Kidney (tissue), 14 donors: ENCODE measurements around the gene CLDN6. TPM values are rescaled to one million over a fixed set of nuclear protein-coding genes. Genes with fewer than 3 reads are reported as not detected.
"Not testable (repeated sequence)": the region's sequence is repeated elsewhere in the genome, so short reads cannot be mapped to it uniquely, and the experiment has no call there.

Source experiments
- DNase-seq, 5 donors: peaks; one replicate each; pipeline ENCODE4 v3.0.0-alpha.2; 2013 to 2020
- FAIRE-seq: peaks from 2 replicates; lab custom pipeline; 2012; peaks lifted over from hg19 to GRCh38; lab: Jason Lieb, UNC
- H3K27ac ChIP-seq, 2 donors: one replicate each; pipeline ENCODE4 v1.7.0; 2013; ENCODE audit warnings: low read depth in 2 of 2, low read length in 2 of 2, inconsistent platforms in 1 of 2
- H3K27me3 ChIP-seq: one replicate; pipeline ENCODE4 v1.7.1; 2013; ENCODE audit warnings: low read length, inconsistent platforms; ENCODE audit not compliant: control insufficient read depth, insufficient read depth
- H3K36me3 ChIP-seq, 3 donors: one replicate each; pipeline versions ENCODE4 v1.7.0 to v1.7.1; 2013; ENCODE audit warnings: low read length in 3 of 3, control low read depth in 1 of 3, inconsistent platforms in 1 of 3; ENCODE audit not compliant: insufficient read depth in 3 of 3, control insufficient read depth in 2 of 3
- H3K4me1 ChIP-seq, 3 donors: one replicate each; pipeline versions ENCODE4 v1.7.0 to v1.7.1; 2013; ENCODE audit warnings: low read length in 3 of 3, inconsistent platforms in 1 of 3, low read depth in 1 of 3; ENCODE audit not compliant: control insufficient read depth in 2 of 3, insufficient read depth in 2 of 3
- H3K4me3 ChIP-seq, 3 donors: one replicate each; pipeline versions ENCODE4 v1.7.0 to v1.8.1; 2013; ENCODE audit warnings: low read length in 3 of 3, control low read depth in 1 of 3, inconsistent platforms in 1 of 3
- H3K9ac ChIP-seq, 3 donors: one replicate each; pipeline versions ENCODE4 v1.7.0 to v1.7.1; 2013; ENCODE audit warnings: low read length in 3 of 3, control low read depth in 1 of 3, inconsistent platforms in 1 of 3
- H3K9me3 ChIP-seq, 3 donors: one replicate each; pipeline versions ENCODE4 v1.7.0 to v1.7.1; 2013; ENCODE audit warnings: low read length in 3 of 3, control low read depth in 1 of 3, inconsistent platforms in 1 of 3; ENCODE audit not compliant: control insufficient read depth in 2 of 3, insufficient read depth in 1 of 3
- CTCF ChIP-seq: IDR thresholded peaks from 3 replicates; pipeline ENCODE4 v1.5.1; 2012; ENCODE audit warnings: mild to moderate bottlenecking, moderate library complexity, borderline replicate concordance; ENCODE audit not compliant: insufficient read depth; ENCODE audit errors: extremely low read depth
- intact Hi-C: fragments of 100-400 bp; cut with DNase I; formaldehyde crosslinking; loops from one replicate; pipeline ENCODE4 v1.11.1; 2022
- polyA plus RNA-seq: library from polyadenylated mRNA; stranded (reverse); fragments of 350-450 nt; fragmentation: Illumina TruSeq; extraction: RNeasy Lipid Tissue Mini Kit (QIAGEN cat#74804); gene quantifications from one replicate; pipeline ENCODE4 v1.2.3, GENCODE V29; 2014; ENCODE audit warnings: low read depth, low replicate concordance; ENCODE audit not compliant: insufficient read depth
- total RNA-seq: library from RNA; stranded (reverse); fragmentation: NEBNext Ultra II Directional; extraction: Animal tissue kit (Norgen Biotek cat#: 25700); gene quantifications from one replicate; pipeline ENCODE4 v1.2.1, GENCODE V29; 2021
- donor health status: control.
- donor health status: control.
- donor health status: control.
- donor health status: control.
- donor health status: control.
- donor health status: DM: yes; HTN: yes; CAD: no.
- donor health status: Normal renal cell carcinoma (clear cell type).

CLDN6 gene
- total and polyA plus RNA-seq, 2 donors from 2014 or later, result 0.47 TPM; not detected in 1

GRCh38 chr16:3056336-3057180 is 38.6 kb upstream of the CLDN6 start:
- H3K4me1 ChIP-seq, result peaks cover 0 to 7% (median 3%) of the 10 kb centered on the region in 3 donors
- no peak for FAIRE-seq
- intact Hi-C loops, result no loop called here

GRCh38 chr16:3055734-3056115 is 37.7 kb upstream of the CLDN6 start:
- H3K4me3 ChIP-seq, FAIRE-seq, H3K9ac ChIP-seq, H3K4me1 ChIP-seq, H3K27me3 ChIP-seq, H3K36me3 ChIP-seq, DNase-seq, H3K27ac ChIP-seq, H3K9me3 ChIP-seq, intact Hi-C loops: not testable (repeated sequence)

More at GRCh38 chr16:3056336-3057180, 38.6 kb upstream of the CLDN6 start:
- no peaks in the 10 kb centered on the region for H3K9me3 ChIP-seq
- no peaks in the 10 kb centered on the region for H3K27me3 ChIP-seq
- no peak overlapping the region for H3K9ac ChIP-seq
- DNase-seq, result peak in 1 of 5 donors; percentile 52
- TF ChIP-seq CTCF, result no peak
- no peaks in the 10 kb centered on the region for H3K36me3 ChIP-seq
- no peak overlapping the region for H3K4me3 ChIP-seq
- no peak overlapping the region for H3K27ac ChIP-seq

- H3K27ac ChIP-seq, result no peak overlapping the region
- no peaks in the 10 kb centered on the region for H3K9me3 ChIP-seq
- H3K27me3 ChIP-seq, result no peaks in the 10 kb centered on the region
- intact Hi-C loops, result no loop called here
- TF ChIP-seq CTCF, result no peak
- H3K9ac ChIP-seq, result no peak overlapping the region
- no peaks in the 10 kb centered on the region for H3K36me3 ChIP-seq
- H3K4me1 ChIP-seq, result peaks cover 0 to 7% (median 2%) of the 10 kb centered on the region in 3 donors
- no peak overlapping the region for H3K4me3 ChIP-seq
- DNase-seq (no peak), FAIRE-seq (no peak)
Observed at GRCh38 chr16:3054965-3055733, 37.2 kb upstream of the CLDN6 start.

GRCh38 chr16:3053330-3053710 is 35.3 kb upstream of the CLDN6 start:
- H3K9ac ChIP-seq, H3K36me3 ChIP-seq, H3K4me3 ChIP-seq, H3K4me1 ChIP-seq, FAIRE-seq, H3K27me3 ChIP-seq, intact Hi-C loops, DNase-seq, H3K27ac ChIP-seq, H3K9me3 ChIP-seq: not testable (repeated sequence)

GRCh38 chr16:3052571-3053329 is 34.8 kb upstream of the CLDN6 start:
- H3K4me3 ChIP-seq, FAIRE-seq, H3K27ac ChIP-seq, H3K4me1 ChIP-seq, H3K9ac ChIP-seq, intact Hi-C loops, H3K9me3 ChIP-seq, H3K27me3 ChIP-seq, H3K36me3 ChIP-seq, DNase-seq: not testable (repeated sequence)
